ENCODE results near the gene ZNF384. TPM values are rescaled to one million over a fixed set of nuclear protein-coding genes. Genes with fewer than 3 reads are reported as not detected.

Gene ZNF384
- total RNA-seq, 1 experiment from 2014 or later, result 88.0 TPM

GRCh38 chr12:6644257-6644596 lies 44.9 kb downstream of the ZNF384 start:
- DNase-seq, result no peak

More at GRCh38 chr12:6644257-6644596, 44.9 kb downstream of the ZNF384 start:
- Mint-ChIP-seq H3K9me3 (no peaks in the 10 kb centered on the region), H3K4me3 (no peak overlapping the region), H3K27ac (0 out of 7 replicates have a peak overlapping the region, but pooled peaks of 1 of the 3 experiments have one; percentile 25), H3K4me1 (peaks cover 14 to 21% of the 10 kb centered on the region in 2 experiments), H3K27me3 (ENCODE audit: low read depth) (peaks cover 50% of the 10 kb centered on the region), H3K36me3 (ENCODE audit: insufficient read depth in 1 of 3, low read depth in 3 of 3) (peaks cover 0 to 6% (median 6%) of the 10 kb centered on the region in 3 experiments; a peak in 5 of 7 replicates)
- no peak overlapping the region for H4K5ac ChIP-seq (ENCODE audit: insufficient read length, low read depth, low read length)
- H3K4me2 ChIP-seq (ENCODE audit: insufficient read depth, insufficient read length, low read length), result no peak overlapping the region
- no peak for TF ChIP-seq CTCF (conservative IDR thresholded peaks at IDR 0.05)
- H3K9me3 ChIP-seq (ENCODE audit: control insufficient read depth, low read depth, low read length), result no peaks in the 10 kb centered on the region
- H3K79me2 ChIP-seq (ENCODE audit: insufficient read depth, low read length), result no peaks in the 10 kb centered on the region
- H2BK120ac ChIP-seq (ENCODE audit: low read depth, low read length, poor library complexity, severe bottlenecking), result no peak overlapping the region
- H2BK12ac ChIP-seq (ENCODE audit: insufficient read length, low read depth, low read length), result no peak overlapping the region
- no peak overlapping the region for H2BK15ac ChIP-seq (ENCODE audit: low read depth, low read length)
- H2AK5ac ChIP-seq (ENCODE audit: insufficient read length, low read length), result no peak overlapping the region
- H2AFZ ChIP-seq (ENCODE audit: low read length), result no peak overlapping the region
- H3T11ph ChIP-seq (ENCODE audit: low read length), result no peak overlapping the region
- no peak overlapping the region for H3K27ac ChIP-seq (ENCODE audit: insufficient read length, low read depth, low read length)
- H3K56ac ChIP-seq (ENCODE audit: insufficient read length, low read depth, low read length), result no peak overlapping the region
- H3K18ac ChIP-seq (ENCODE audit: insufficient read length, low read depth, low read length), result no peak overlapping the region
- H4K20me1 ChIP-seq (ENCODE audit: control insufficient read depth, insufficient read depth, insufficient read length), result no peaks in the 10 kb centered on the region
- no peak overlapping the region for H3K9ac ChIP-seq (ENCODE audit: extremely low read depth, insufficient read length, low read length)
- no CpG with 5 or more reads among the region's 6 CpGs for WGBS (ENCODE audit: extremely low coverage, insufficient read length, low lambda C conversion rate)
- no peak overlapping the region for H4K8ac ChIP-seq (replicated peaks; ENCODE audit: insufficient read length, low read depth, low read length)
- no peaks in the 10 kb centered on the region; the same call in 1 of the 2 replicates for H3K4me1 ChIP-seq (ENCODE audit: insufficient read depth, low read length)
- no peaks in the 10 kb centered on the region for H3K79me1 ChIP-seq (ENCODE audit: insufficient read depth, low read depth, low read length, poor library complexity, severe bottlenecking)
- no peak overlapping the region for H4K91ac ChIP-seq (ENCODE audit: insufficient read length, low read depth, low read length)
- H2BK5ac ChIP-seq (ENCODE audit: insufficient read length, low read length), result no peak overlapping the region
- H3K23me2 ChIP-seq (ENCODE audit: insufficient read length, low read depth, low read length, poor library complexity, severe bottlenecking), result peaks cover 4% of the 10 kb centered on the region
- no peak overlapping the region for H3K4ac ChIP-seq (ENCODE audit: low read depth, low read length)
- no peak overlapping the region for H3K23ac ChIP-seq (ENCODE audit: insufficient read length, low read depth, low read length)
- no peak overlapping the region for H2BK20ac ChIP-seq (ENCODE audit: low read depth, low read length, poor library complexity, severe bottlenecking)
- no peaks in the 10 kb centered on the region; the same call in 1 of the 2 replicates for H3K27me3 ChIP-seq (ENCODE audit: insufficient read depth, low read length)
- H3K14ac ChIP-seq (ENCODE audit: insufficient read depth, low read length), result no peak overlapping the region

All from H9 (cell line).